Esophagus muscularis mucosa (tissue), 4 donors: Measurements from ENCODE around the gene MACROD2. TPM values are rescaled to one million over a fixed set of nuclear protein-coding genes. Genes with fewer than 3 reads are reported as not detected.

Source experiments
- DNase-seq: peaks from one replicate; pipeline ENCODE4 v3.0.0-alpha.2; 2017; ENCODE audit errors: extremely low spot score
- H3K27ac ChIP-seq, 4 donors: fragments of 200-600 bp; sonication (generic); replicated peaks in 1 of 4; 1 replicate in 3 of 4; 2 replicates in 1 of 4; pipeline ENCODE4 v1.5.1; 2016 to 2019; ENCODE audit warnings: mild to moderate bottlenecking in 1 of 4
- H3K27me3 ChIP-seq, 4 donors: fragments of 200-600 bp; sonication (generic); one replicate each; pipeline versions ENCODE4 v1.5.1 to v1.6.0; 2016 to 2019
- H3K36me3 ChIP-seq, 4 donors: fragments of 200-600 bp; sonication (generic); one replicate each; pipeline ENCODE4 v1.5.1; 2016 to 2019
- H3K4me1 ChIP-seq, 4 donors: fragments of 200-600 bp; sonication (generic); one replicate each; pipeline ENCODE4 v1.5.1; 2016 to 2019
- H3K4me3 ChIP-seq, 4 donors: fragments of 200-600 bp; sonication (generic); 1 replicate in 2 of 4; 2 replicates in 2 of 4; pipeline ENCODE4 v1.5.1; 2016 to 2019; ENCODE audit warnings: mild to moderate bottlenecking in 4 of 4, moderate library complexity in 1 of 4
- H3K9me3 ChIP-seq, 4 donors: fragments of 200-600 bp; sonication (generic); 1 replicate in 3 of 4; 2 replicates in 1 of 4; pipeline ENCODE4 v1.5.1; 2016 to 2019
- EP300 ChIP-seq: sonication (generic); formaldehyde crosslinking; IDR thresholded peaks from one replicate; pipeline ENCODE4 v1.6.1; 2017; ENCODE audit warnings: antibody characterized with exemption
- POLR2A ChIP-seq: fragments of 450-650 bp; IDR thresholded peaks from one replicate; pipeline ENCODE4 v1.6.1; 2017; ENCODE audit warnings: antibody characterized with exemption, moderate library complexity, mild to moderate bottlenecking, low read depth
- POLR2AphosphoS5 ChIP-seq, 2 donors: sonication (generic); formaldehyde crosslinking; IDR thresholded peaks; one replicate each; pipeline ENCODE4 v1.6.1; 2017; ENCODE audit warnings: antibody characterized with exemption in 2 of 2
- WGBS: methylation state at CpG from one replicate; pipeline ENCODE4 v1.1.5; 2018; 5-methylcytosine and 5-hydroxymethylcytosine counted together
- intact Hi-C: fragments of 100-400 bp; cut with DNase I; formaldehyde crosslinking; loops from one replicate; pipeline ENCODE4 v1.15.1; 2023
- total RNA-seq, 4 donors: library from RNA; depleted of rRNA; stranded (reverse); fragments of >200 nt; gene quantifications; one replicate each; pipeline versions ENCODE4 v1.1.0 to v1.2.1, GENCODE V29; 2016
- TF ChIP-seq, protein P1 (sequence below), 3 experiments: fragments of 200-600 bp in 2 of 3; fragments of 450-650 bp in 1 of 3; sonication (generic) in 2 of 3; IDR thresholded peaks; one replicate each; pipeline ENCODE4 v1.5.1; 2017 to 2019; ENCODE audit warnings: antibody characterized with exemption in 3 of 3, mild to moderate bottlenecking in 2 of 3, moderate library complexity in 1 of 3

Gene MACROD2
- total RNA-seq, 4 donors from 2014 or later = 1.4 to 3.6 (median 2.6) TPM

DNA sequence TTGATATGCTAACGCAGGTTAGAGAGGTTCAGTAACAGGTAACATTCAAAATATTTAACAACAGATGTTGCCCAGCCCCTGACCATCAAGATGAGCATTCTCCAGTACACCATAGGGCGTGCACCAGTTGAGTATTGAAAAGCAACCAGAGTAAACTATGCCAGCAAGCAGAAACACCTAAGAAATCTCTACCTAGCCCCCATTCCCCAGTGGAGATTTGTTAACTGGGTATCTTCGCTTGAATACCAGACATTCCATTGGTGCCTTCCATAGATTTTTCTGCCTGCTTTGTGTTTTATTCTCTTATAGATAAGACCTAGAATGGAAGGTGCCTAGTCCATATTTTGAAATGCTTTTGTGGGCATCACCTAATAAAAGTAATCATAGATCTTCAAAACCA lies 1954.1 kb downstream of the MACROD2 start:
- H3K4me3 ChIP-seq = no peak overlapping the region
- intact Hi-C loops = no loop called here
- 93% methylated on average over 3 of the region's 3 CpGs for WGBS
- H3K4me1 ChIP-seq = no peaks in the 10 kb centered on the region
- no peak overlapping the region for H3K27ac ChIP-seq
- H3K9me3 ChIP-seq = no peaks in the 10 kb centered on the region
- no peak for DNase-seq
- H3K36me3 ChIP-seq = no peaks in the 10 kb centered on the region
- no peaks in the 10 kb centered on the region for H3K27me3 ChIP-seq
- TF ChIP-seq, protein P1, sequence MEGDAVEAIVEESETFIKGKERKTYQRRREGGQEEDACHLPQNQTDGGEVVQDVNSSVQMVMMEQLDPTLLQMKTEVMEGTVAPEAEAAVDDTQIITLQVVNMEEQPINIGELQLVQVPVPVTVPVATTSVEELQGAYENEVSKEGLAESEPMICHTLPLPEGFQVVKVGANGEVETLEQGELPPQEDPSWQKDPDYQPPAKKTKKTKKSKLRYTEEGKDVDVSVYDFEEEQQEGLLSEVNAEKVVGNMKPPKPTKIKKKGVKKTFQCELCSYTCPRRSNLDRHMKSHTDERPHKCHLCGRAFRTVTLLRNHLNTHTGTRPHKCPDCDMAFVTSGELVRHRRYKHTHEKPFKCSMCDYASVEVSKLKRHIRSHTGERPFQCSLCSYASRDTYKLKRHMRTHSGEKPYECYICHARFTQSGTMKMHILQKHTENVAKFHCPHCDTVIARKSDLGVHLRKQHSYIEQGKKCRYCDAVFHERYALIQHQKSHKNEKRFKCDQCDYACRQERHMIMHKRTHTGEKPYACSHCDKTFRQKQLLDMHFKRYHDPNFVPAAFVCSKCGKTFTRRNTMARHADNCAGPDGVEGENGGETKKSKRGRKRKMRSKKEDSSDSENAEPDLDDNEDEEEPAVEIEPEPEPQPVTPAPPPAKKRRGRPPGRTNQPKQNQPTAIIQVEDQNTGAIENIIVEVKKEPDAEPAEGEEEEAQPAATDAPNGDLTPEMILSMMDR (IDR thresholded peaks at IDR 0.05) = no peak
- TF ChIP-seq EP300 = no peak

GRCh38 chr20:15951658-15952057 lies 1956.3 kb downstream of the MACROD2 start:
- H3K36me3 ChIP-seq = no peaks in the 10 kb centered on the region
- WGBS = 91% methylated on average over 8 of the region's 8 CpGs
- H3K4me1 ChIP-seq = no peaks in the 10 kb centered on the region
- no peak for TF ChIP-seq POLR2AphosphoS5 (IDR thresholded peaks at IDR 0.05)
- TF ChIP-seq, protein P1 (IDR thresholded peaks at IDR 0.05) = no peak
- TF ChIP-seq POLR2A = no peak
- TF ChIP-seq EP300 = no peak
- no peak overlapping the region for H3K27ac ChIP-seq
- intact Hi-C loops = no loop called here
- DNase-seq = no peak
- H3K4me3 ChIP-seq = no peak overlapping the region
- no peaks in the 10 kb centered on the region for H3K9me3 ChIP-seq
- H3K27me3 ChIP-seq = no peaks in the 10 kb centered on the region

GRCh38 chr20:15958142-15958541 lies 1962.8 kb downstream of the MACROD2 start:
- DNase-seq = no peak
- Histone ChIP-seq H3K27ac (no peak overlapping the region), H3K9me3 (no peaks in the 10 kb centered on the region), H3K4me3 (no peak overlapping the region), H3K36me3 (no peaks in the 10 kb centered on the region), H3K27me3 (no peaks in the 10 kb centered on the region), H3K4me1 (no peaks in the 10 kb centered on the region)
- WGBS = 89% methylated on average over 4 of the region's 4 CpGs
- TF ChIP-seq, protein P1 (IDR thresholded peaks at IDR 0.05) = no peak
- TF ChIP-seq POLR2A (no peak), POLR2AphosphoS5 (IDR thresholded peaks at IDR 0.05) (no peak), EP300 (no peak)
- intact Hi-C loops = no loop called here

DNA sequence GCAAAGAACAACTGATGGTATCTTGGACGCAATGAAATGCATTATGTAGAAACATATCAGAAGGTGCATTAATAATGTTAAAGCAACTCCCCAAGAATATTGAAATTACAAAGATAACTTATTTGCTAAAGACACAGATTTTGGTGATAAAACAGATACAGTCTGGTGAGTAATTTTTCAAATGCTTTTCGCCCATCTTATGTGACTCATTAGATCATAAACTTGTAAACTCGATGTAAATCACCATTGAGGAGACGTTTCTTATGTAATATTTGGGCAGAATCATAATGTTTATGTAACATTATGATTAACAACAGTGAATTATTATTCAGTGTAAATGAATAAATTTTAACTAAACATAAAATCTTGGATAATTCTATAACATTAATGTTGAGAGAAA lies 1969.8 kb downstream of the MACROD2 start:
- no peaks in the 10 kb centered on the region for H3K9me3 ChIP-seq
- no peak overlapping the region for H3K4me3 ChIP-seq
- H3K4me1 ChIP-seq = no peaks in the 10 kb centered on the region
- H3K36me3 ChIP-seq = no peaks in the 10 kb centered on the region
- intact Hi-C loops = no loop called here
- WGBS = 80% methylated on average over 4 of the region's 4 CpGs
- H3K27me3 ChIP-seq = no peaks in the 10 kb centered on the region
- no peak for DNase-seq
- H3K27ac ChIP-seq = no peak overlapping the region
- TF ChIP-seq POLR2A = no peak
- no peak for TF ChIP-seq POLR2AphosphoS5 (IDR thresholded peaks at IDR 0.05)
- no peak for TF ChIP-seq EP300
- TF ChIP-seq, protein P1 (IDR thresholded peaks at IDR 0.05) = no peak

DNA sequence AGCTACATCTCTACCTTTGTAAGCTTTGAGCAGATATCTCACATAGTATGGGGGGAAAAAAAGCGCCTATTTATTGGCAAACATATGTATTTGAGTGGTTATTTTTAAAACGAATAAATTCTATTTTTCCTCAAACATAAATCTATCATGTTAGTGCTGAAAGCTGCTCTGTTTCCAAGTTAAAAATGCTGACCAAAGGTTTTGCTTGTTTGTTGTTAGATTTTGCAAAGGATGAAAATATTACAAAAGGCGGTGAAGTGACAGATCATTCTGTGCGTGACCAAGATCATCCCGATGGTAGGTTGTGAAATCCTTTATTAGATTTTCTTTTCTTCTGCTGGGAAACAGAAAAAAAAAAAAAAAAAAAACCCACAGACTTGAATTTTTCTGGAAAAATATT lies 1972.0 kb downstream of the MACROD2 start:
- intact Hi-C loops = no loop called here
- TF ChIP-seq POLR2AphosphoS5 (IDR thresholded peaks at IDR 0.05) (no peak), EP300 (no peak), POLR2A (no peak)
- TF ChIP-seq, protein P1 (IDR thresholded peaks at IDR 0.05) = no peak

More for the DNA sequence above, 1972.0 kb downstream of the MACROD2 start:
- H3K27ac ChIP-seq = no peak overlapping the region
- H3K36me3 ChIP-seq = no peaks in the 10 kb centered on the region
- H3K4me1 ChIP-seq = no peaks in the 10 kb centered on the region
- DNase-seq = no peak
- H3K9me3 ChIP-seq = peaks cover 0 to 11% (median 0%) of the 10 kb centered on the region in 4 donors
- H3K4me3 ChIP-seq = no peak overlapping the region
- WGBS = 91% methylated on average over 5 of the region's 5 CpGs
- no peaks in the 10 kb centered on the region for H3K27me3 ChIP-seq
